KMS-11 (cell line): ENCODE measurements around the gene RIC8A.

ENCODE experiments used
- H2AFZ ChIP-seq: fragments of 200-600 bp; sonication (generic); 2 replicates; pipeline ENCODE4 v1.6.1; 2016; ENCODE audit warnings: antibody characterized with exemption, mixed run types, low read depth
- H3K27ac ChIP-seq: fragments of 200-600 bp; sonication (generic); 2 replicates; pipeline ENCODE4 v1.6.1; 2016; ENCODE audit warnings: mild to moderate bottlenecking, mixed run types
- H3K27me3 ChIP-seq: fragments of 200-600 bp; sonication (generic); 2 replicates; pipeline ENCODE4 v1.6.1; 2017; ENCODE audit warnings: mild to moderate bottlenecking, low read depth, mixed run types, moderate library complexity; ENCODE audit not compliant: insufficient read depth
- H3K36me3 ChIP-seq: fragments of 200-600 bp; sonication (generic); 2 replicates; pipeline ENCODE4 v1.6.1; 2017; ENCODE audit warnings: mild to moderate bottlenecking, mixed run types; ENCODE audit not compliant: insufficient read depth
- H3K4me1 ChIP-seq: fragments of 200-600 bp; sonication (generic); 2 replicates; pipeline ENCODE4 v1.6.1; 2016; ENCODE audit warnings: mild to moderate bottlenecking, low read depth, mixed run types; ENCODE audit not compliant: poor library complexity, severe bottlenecking
- H3K4me2 ChIP-seq: fragments of 200-600 bp; sonication (generic); 2 replicates; pipeline ENCODE4 v1.7.0; 2016; ENCODE audit warnings: mild to moderate bottlenecking, mixed run types
- H3K4me3 ChIP-seq: fragments of 200-600 bp; sonication (generic); IDR thresholded peaks from 2 replicates; pipeline ENCODE4 v1.6.1; 2017; ENCODE audit warnings: low read depth, low read length, mixed read lengths; ENCODE audit not compliant: insufficient read depth
- H3K79me2 ChIP-seq: fragments of 200-600 bp; sonication (generic); 2 replicates; pipeline ENCODE4 v1.6.1; 2016; ENCODE audit warnings: low read depth, mixed run types; ENCODE audit not compliant: insufficient read depth
- H3K9ac ChIP-seq: fragments of 200-600 bp; sonication (generic); 2 replicates; pipeline ENCODE4 v1.6.1; 2016; ENCODE audit warnings: mild to moderate bottlenecking, mixed run types
- H4K20me1 ChIP-seq: fragments of 200-600 bp; sonication (generic); 2 replicates; pipeline ENCODE4 v1.6.1; 2016; ENCODE audit warnings: mild to moderate bottlenecking, mixed run types; ENCODE audit not compliant: insufficient read depth
- TF ChIP-seq, protein P1 (sequence below): fragments of 200-600 bp; sonication (generic); conservative IDR thresholded peaks from 2 replicates; pipeline ENCODE4 v1.6.1; 2017; ENCODE audit warnings: low read depth, mild to moderate bottlenecking, antibody characterized with exemption, low read length, moderate library complexity, mixed read lengths

The RIC8A gene

DNA sequence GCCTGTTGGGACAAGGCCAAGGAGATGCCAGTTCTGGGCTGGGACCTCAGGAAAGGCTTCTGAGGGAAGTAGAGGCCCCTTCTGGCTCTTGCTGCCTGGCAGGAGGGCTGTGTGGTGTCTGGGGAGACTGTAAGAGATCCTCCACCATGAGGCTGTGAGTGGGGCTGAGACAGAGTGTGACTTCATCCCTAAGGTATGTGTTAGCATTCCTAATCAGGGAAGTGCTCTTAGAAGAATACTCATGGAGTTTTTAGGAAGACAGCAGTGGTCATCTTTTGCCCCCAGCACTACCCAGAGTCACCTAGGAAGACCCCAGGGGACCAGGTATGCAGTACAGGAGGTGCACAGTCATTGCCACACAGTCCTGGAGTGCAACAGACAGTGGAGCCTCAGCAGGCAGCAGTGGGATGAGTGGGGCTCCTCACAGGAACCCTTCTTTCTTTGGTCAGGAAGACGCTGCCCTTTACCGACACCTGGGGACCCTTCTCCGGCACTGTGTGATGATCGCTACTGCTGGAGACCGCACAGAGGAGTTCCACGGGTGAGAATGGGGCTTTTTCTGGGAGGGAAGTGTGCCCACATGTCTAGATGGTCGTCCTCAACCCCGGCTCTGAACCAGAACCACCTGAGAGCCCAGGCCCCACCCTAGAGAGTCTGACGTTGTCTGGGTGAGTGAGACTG is 2.8 kb downstream of the RIC8A start:
- H3K27me3 ChIP-seq: no peaks in the 10 kb centered on the region
- no peak overlapping the region for H2AFZ ChIP-seq
- H3K4me1 ChIP-seq: peaks cover 18% of the 10 kb centered on the region
- H3K4me3 ChIP-seq: no peak overlapping the region
- H3K27ac ChIP-seq: no peak overlapping the region
- TF ChIP-seq, protein P1, sequence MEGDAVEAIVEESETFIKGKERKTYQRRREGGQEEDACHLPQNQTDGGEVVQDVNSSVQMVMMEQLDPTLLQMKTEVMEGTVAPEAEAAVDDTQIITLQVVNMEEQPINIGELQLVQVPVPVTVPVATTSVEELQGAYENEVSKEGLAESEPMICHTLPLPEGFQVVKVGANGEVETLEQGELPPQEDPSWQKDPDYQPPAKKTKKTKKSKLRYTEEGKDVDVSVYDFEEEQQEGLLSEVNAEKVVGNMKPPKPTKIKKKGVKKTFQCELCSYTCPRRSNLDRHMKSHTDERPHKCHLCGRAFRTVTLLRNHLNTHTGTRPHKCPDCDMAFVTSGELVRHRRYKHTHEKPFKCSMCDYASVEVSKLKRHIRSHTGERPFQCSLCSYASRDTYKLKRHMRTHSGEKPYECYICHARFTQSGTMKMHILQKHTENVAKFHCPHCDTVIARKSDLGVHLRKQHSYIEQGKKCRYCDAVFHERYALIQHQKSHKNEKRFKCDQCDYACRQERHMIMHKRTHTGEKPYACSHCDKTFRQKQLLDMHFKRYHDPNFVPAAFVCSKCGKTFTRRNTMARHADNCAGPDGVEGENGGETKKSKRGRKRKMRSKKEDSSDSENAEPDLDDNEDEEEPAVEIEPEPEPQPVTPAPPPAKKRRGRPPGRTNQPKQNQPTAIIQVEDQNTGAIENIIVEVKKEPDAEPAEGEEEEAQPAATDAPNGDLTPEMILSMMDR: no peak
- H3K36me3 ChIP-seq: no peaks in the 10 kb centered on the region; the same call in 1 of the 2 replicates
- H4K20me1 ChIP-seq: no peaks in the 10 kb centered on the region
- peak overlapping the region; percentile 64 for H3K4me2 ChIP-seq
- no peak overlapping the region for H3K9ac ChIP-seq
- H3K79me2 ChIP-seq: peaks cover 40% of the 10 kb centered on the region

DNA sequence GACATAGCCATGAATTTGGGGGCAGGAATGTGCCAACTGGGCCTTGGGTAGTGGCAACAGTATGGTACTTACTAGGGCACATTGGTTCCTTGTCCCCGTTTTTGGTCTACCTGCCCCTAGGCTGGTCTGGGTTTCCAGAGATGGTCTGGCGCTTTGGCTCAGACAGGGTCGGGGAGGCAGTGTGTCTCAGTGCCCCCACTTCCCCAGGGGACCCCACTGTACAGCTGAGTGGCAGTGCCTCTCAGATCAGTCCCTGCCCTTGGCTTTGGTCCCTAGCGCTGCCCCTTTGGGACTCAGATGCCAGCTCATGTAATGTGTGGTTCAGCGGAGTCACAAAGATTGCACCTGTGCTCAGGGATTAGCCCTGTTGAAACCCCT is 3.3 kb downstream of the RIC8A start:
- H3K4me2 ChIP-seq: no peak overlapping the region
- H3K27me3 ChIP-seq: no peaks in the 10 kb centered on the region
- H3K9ac ChIP-seq: no peak overlapping the region
- no peaks in the 10 kb centered on the region for H3K36me3 ChIP-seq
- H3K4me3 ChIP-seq: no peak overlapping the region
- no peak overlapping the region for H3K27ac ChIP-seq
- no peaks in the 10 kb centered on the region for H4K20me1 ChIP-seq
- TF ChIP-seq, protein P1: no peak
- H2AFZ ChIP-seq: no peak overlapping the region
- peaks cover 18% of the 10 kb centered on the region for H3K4me1 ChIP-seq
- peaks cover 34% of the 10 kb centered on the region for H3K79me2 ChIP-seq

DNA sequence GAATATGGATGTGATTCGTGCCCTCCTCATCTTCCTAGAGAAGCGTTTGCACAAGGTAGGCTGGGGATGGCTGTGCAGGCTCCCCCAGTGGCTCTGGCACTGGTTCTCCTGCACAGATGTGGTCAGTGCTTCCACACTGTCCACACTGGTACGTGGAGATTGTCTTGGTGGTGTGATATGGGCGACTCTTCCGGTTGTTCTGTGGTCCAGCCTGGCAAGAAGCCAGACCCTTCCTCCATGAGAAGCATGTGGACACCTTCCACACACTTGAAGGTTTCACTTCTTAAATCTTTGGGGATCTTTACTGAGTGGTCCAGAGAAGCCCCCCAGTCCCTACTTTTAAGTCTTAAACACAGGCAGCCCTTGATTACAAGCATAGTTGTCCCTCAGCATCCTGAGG is 3.8 kb downstream of the RIC8A start:
- Histone ChIP-seq H3K27ac (no peak overlapping the region), H3K9ac (no peak overlapping the region), H3K27me3 (no peaks in the 10 kb centered on the region), H4K20me1 (no peaks in the 10 kb centered on the region), H3K4me1 (peaks cover 13% of the 10 kb centered on the region), H2AFZ (no peak overlapping the region), H3K4me2 (no peak overlapping the region), H3K36me3 (no peaks in the 10 kb centered on the region), H3K4me3 (no peak overlapping the region), H3K79me2 (peaks cover 29% of the 10 kb centered on the region)
- TF ChIP-seq, protein P1: no peak

DNA sequence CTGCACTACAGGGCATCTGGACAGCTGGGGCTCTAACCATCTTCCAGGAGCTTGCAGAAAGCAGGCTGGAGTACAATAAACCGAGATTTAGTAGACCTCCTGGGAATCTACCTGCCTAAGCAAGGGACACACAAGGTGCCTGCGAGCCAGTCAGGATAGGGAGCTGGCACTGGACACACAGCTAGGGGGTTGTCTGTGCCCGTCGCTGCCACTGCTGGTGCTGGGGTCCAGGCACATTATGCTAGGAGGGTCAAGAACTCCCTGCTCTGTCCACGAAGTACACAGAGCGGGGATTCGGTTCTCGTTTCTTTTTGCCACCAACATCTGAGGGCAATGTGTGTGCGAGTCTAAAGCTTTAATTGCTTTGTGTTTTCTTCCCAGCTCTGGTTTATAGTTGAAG is 4.2 kb downstream of the RIC8A start:
- Histone ChIP-seq H3K79me2 (peaks cover 25% of the 10 kb centered on the region), H3K9ac (no peak overlapping the region), H3K4me2 (no peak overlapping the region), H2AFZ (no peak overlapping the region), H3K36me3 (no peaks in the 10 kb centered on the region), H3K27me3 (no peaks in the 10 kb centered on the region), H3K27ac (no peak overlapping the region), H3K4me1 (peaks cover 11% of the 10 kb centered on the region), H3K4me3 (no peak overlapping the region), H4K20me1 (no peaks in the 10 kb centered on the region)
- TF ChIP-seq, protein P1: no peak
